ENCODE data around the gene BTBD9. TPM values are rescaled to one million over a fixed set of nuclear protein-coding genes. Genes with fewer than 3 reads are reported as not detected.

BTBD9 gene
- total RNA-seq, 4 donors from 2014 or later, result 8.6 to 34.1 (median 30.8) TPM

- no peaks in the 10 kb centered on the region for H3K9me3 ChIP-seq
- TF ChIP-seq POLR2A (IDR thresholded peaks at IDR 0.05) (no peak), POLR2AphosphoS5 (IDR thresholded peaks at IDR 0.05) (no peak), EP300 (IDR thresholded peaks at IDR 0.05; ENCODE audit: low read depth) (no peak), CTCF (IDR thresholded peaks at IDR 0.05) (no peak)
- in situ Hi-C loops (cut with MboI; ENCODE audit: low pct_ligation_motif_present in 1 of 4, low pct_unique_long_range_greater_than_20kb in 1 of 4, low sequenced_read_pairs in 3 of 4) (loop anchor here in 3 of 4 donors (25.0 kb wide), 2 partner anchors 458 to 708 kb away; no protein-coding TSS in a partner anchor), intact Hi-C loops (cut with DNase I; ENCODE audit: low total_unique reads) (loop anchor here (10.0 kb wide), 1 partner anchor 701 kb away; no protein-coding TSS in a partner anchor)
- DNase-seq, result no peak
- WGBS, 2 donors (ENCODE audit: low coverage in 1 of 2), result 58 to 86% methylated on average over 2 to 5 of the region's 5 CpGs
- H3K36me3 ChIP-seq, result no peaks in the 10 kb centered on the region
- no peak overlapping the region for H3K27ac ChIP-seq
- H3K4me3 ChIP-seq, result no peak overlapping the region
- no peaks in the 10 kb centered on the region for H3K27me3 ChIP-seq
- peaks cover 0 to 4% (median 0%) of the 10 kb centered on the region in 4 donors for H3K4me1 ChIP-seq
These were observed 144.2 kb downstream of the BTBD9 start for GRCh38 chr6:38495518-38495917.

DNA sequence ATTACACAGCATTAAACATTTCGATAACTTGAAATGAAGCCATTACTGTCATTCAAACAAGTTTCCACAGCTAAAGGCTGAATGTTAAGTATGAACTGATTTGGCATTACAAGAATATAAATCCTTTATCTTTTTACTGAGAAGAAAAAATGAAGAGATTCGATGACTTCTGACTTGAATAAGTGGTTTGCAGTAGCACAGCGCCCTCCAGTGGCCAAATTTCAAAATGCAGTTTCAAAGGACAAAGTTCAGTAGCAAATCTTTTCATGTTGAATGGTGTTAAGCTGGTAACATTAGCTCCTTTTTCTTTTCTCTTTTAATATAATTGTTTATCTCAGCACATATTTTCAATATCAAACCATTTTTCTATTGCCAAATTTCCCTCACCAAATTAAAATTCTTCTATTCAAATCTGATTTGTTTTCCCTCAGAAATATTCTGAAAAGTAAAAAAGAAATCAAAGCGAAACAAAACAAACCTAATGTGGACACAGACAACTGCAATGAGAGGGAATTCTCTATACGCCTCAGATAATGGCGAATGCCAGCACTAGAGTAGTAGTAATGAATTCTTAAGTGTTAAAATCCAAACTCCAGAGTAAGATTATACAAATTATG, 145.7 kb downstream of the BTBD9 start:
- H3K27ac ChIP-seq, result no peak overlapping the region
- H3K4me1 ChIP-seq, result peaks cover 0 to 4% (median 0%) of the 10 kb centered on the region in 4 donors
- intact Hi-C loops (cut with DNase I; ENCODE audit: low total_unique reads) (loop anchor here (10.0 kb wide), 1 partner anchor 699 kb away; no protein-coding TSS in a partner anchor), in situ Hi-C loops (cut with MboI; ENCODE audit: low pct_ligation_motif_present in 1 of 4, low pct_unique_long_range_greater_than_20kb in 1 of 4, low sequenced_read_pairs in 3 of 4) (loop anchor here in 3 of 4 donors (25.0 kb wide), 2 partner anchors 457 to 707 kb away; no protein-coding TSS in a partner anchor)
- 33 to 34% methylated on average over 6 of the region's 6 CpGs for WGBS, 2 donors (ENCODE audit: low coverage in 1 of 2)
- TF ChIP-seq CTCF (IDR thresholded peaks at IDR 0.05) (peak; percentile 91 to 95 (median 93)), POLR2AphosphoS5 (IDR thresholded peaks at IDR 0.05) (no peak)
- H3K27me3 ChIP-seq, result no peaks in the 10 kb centered on the region
- DNase-seq, result peak; percentile 82
- no peak overlapping the region for H3K4me3 ChIP-seq
- H3K9me3 ChIP-seq, result no peaks in the 10 kb centered on the region
- H3K36me3 ChIP-seq, result no peaks in the 10 kb centered on the region

GRCh38 chr6:38492031-38492430, 147.7 kb downstream of the BTBD9 start:
- Histone ChIP-seq H3K36me3 (no peaks in the 10 kb centered on the region), H3K27ac (no peak overlapping the region), H3K27me3 (no peaks in the 10 kb centered on the region), H3K9me3 (no peaks in the 10 kb centered on the region), H3K4me3 (no peak overlapping the region), H3K4me1 (peaks cover 0 to 4% (median 0%) of the 10 kb centered on the region in 4 donors)
- no peak for TF ChIP-seq EP300 (IDR thresholded peaks at IDR 0.05; ENCODE audit: low read depth)
- TF ChIP-seq CTCF (IDR thresholded peaks at IDR 0.05), result no peak
- TF ChIP-seq POLR2AphosphoS5 (IDR thresholded peaks at IDR 0.05), result no peak
- no peak for TF ChIP-seq POLR2A (IDR thresholded peaks at IDR 0.05)
- intact Hi-C loops (cut with DNase I; ENCODE audit: low total_unique reads) (loop anchor here (10.0 kb wide), 1 partner anchor 697 kb away; no protein-coding TSS in a partner anchor), in situ Hi-C loops (cut with MboI; ENCODE audit: low pct_ligation_motif_present in 1 of 4, low pct_unique_long_range_greater_than_20kb in 1 of 4, low sequenced_read_pairs in 3 of 4) (loop anchor here in 3 of 4 donors (25.0 kb wide), 2 partner anchors 455 to 705 kb away; no protein-coding TSS in a partner anchor)
- WGBS, 2 donors (ENCODE audit: low coverage in 1 of 2), result 75 to 78% methylated on average over 2 of the region's 2 CpGs
- DNase-seq, result no peak

GRCh38 chr6:38489951-38490350, 149.8 kb downstream of the BTBD9 start:
- H3K36me3 ChIP-seq, result no peaks in the 10 kb centered on the region
- H3K4me3 ChIP-seq, result no peak overlapping the region
- TF ChIP-seq POLR2A (IDR thresholded peaks at IDR 0.05) (no peak), EP300 (IDR thresholded peaks at IDR 0.05; ENCODE audit: low read depth) (no peak), CTCF (IDR thresholded peaks at IDR 0.05) (no peak), POLR2AphosphoS5 (IDR thresholded peaks at IDR 0.05) (no peak)
- H3K9me3 ChIP-seq, result no peaks in the 10 kb centered on the region
- intact Hi-C loops (cut with DNase I; ENCODE audit: low total_unique reads), result loop anchor here (10.0 kb wide), 1 partner anchor 695 kb away; no protein-coding TSS in a partner anchor
- 79% methylated on average over 2 of the region's 2 CpGs; no CpG with 5 or more reads in 1 of the 2 donors for WGBS, 2 donors (ENCODE audit: low coverage in 1 of 2)
- in situ Hi-C loops (cut with MboI; ENCODE audit: low pct_ligation_motif_present in 1 of 4, low pct_unique_long_range_greater_than_20kb in 1 of 4, low sequenced_read_pairs in 3 of 4), result loop anchor here in 3 of 4 donors (25.0 kb wide), 2 partner anchors 453 to 703 kb away; no protein-coding TSS in a partner anchor
- H3K27ac ChIP-seq, result no peak overlapping the region
- DNase-seq, result no peak
- no peaks in the 10 kb centered on the region for H3K27me3 ChIP-seq
- H3K4me1 ChIP-seq, result peaks cover 0 to 4% (median 0%) of the 10 kb centered on the region in 4 donors

All from transverse colon (tissue), 4 donors.